HepG2 (cell line): Measurements from ENCODE around the gene ZNF670. TPM values are rescaled to one million over a fixed set of nuclear protein-coding genes. Genes with fewer than 3 reads are reported as not detected.

Experiments
- ATAC-seq: fragments of 200-7000 bp; cut with Tn5 transposase; 3 replicates; pipeline ENCODE4 v1.9.1; 2020; ENCODE audit warnings: mild to moderate bottlenecking, moderate library complexity
- BruUV-seq: library from RNA; stranded (reverse); fragments of 400-500 nt; replicated peaks from 2 replicates; lab custom pipeline; 2021; lab: Mats Ljungman, UMichigan
- CTCF ChIA-PET: fragments of 300-600 bp; formaldehyde crosslinking; extraction: SDS; loops from one replicate; lab custom pipeline; 2021; ENCODE audit warnings: low total read pairs, inconsistent platforms, low intra/inter-chr PET ratio; lab: Yijun Ruan, JAX
- POLR2A ChIA-PET: fragments of 350-600 bp; sonication (Branson Sonifier 250); formaldehyde crosslinking; loops from one replicate; lab custom pipeline; 2020; ENCODE audit warnings: antibody characterized with exemption, inconsistent platforms; lab: Yijun Ruan, JAX
- DNase-seq: peaks from one replicate; pipeline ENCODE4 v3.0.0-alpha.2; 2015; ENCODE audit warnings: low spot score
- FAIRE-seq: peaks from 3 replicates; lab custom pipeline; 2011; peaks lifted over from hg19 to GRCh38; lab: Jason Lieb, UNC
- H2AFZ ChIP-seq: one replicate; pipeline ENCODE4 v1.6.1; 2011; ENCODE audit warnings: low read length, inconsistent platforms
- H3K27ac ChIP-seq: fragments of 300-600 bp; 3 replicates; pipeline ENCODE4 v1.8.0; 2011; ENCODE audit warnings: mixed run types, mild to moderate bottlenecking, mixed read lengths, low read length, inconsistent platforms; ENCODE audit not compliant: insufficient read depth; ENCODE audit errors: extremely low read length
- H3K27me3 ChIP-seq, 2 experiments: fragments of 200-600 bp in 1 of 2; 2 replicates in 1 of 2; 3 replicates in 1 of 2; pipeline versions ENCODE4 v1.6.0 to v1.8.0; 2011; ENCODE audit warnings: low read length in 2 of 2, mild to moderate bottlenecking in 2 of 2, moderate library complexity in 2 of 2, inconsistent platforms in 1 of 2; ENCODE audit not compliant: insufficient read depth in 2 of 2, control insufficient read depth in 1 of 2
- H3K36me3 ChIP-seq, 2 experiments: fragments of 200-600 bp in 1 of 2; replicated peaks in 1 of 2; 2 replicates in 1 of 2; 3 replicates in 1 of 2; pipeline versions ENCODE4 v1.5.1 to v1.8.0; 2011; ENCODE audit warnings: low read length in 2 of 2, inconsistent platforms in 1 of 2; ENCODE audit not compliant: insufficient read depth in 2 of 2, control insufficient read depth in 1 of 2
- H3K4me1 ChIP-seq: 2 replicates; pipeline ENCODE4 v1.5.1; 2012; ENCODE audit warnings: low read length, inconsistent platforms; ENCODE audit not compliant: insufficient read depth
- H3K4me2 ChIP-seq: 2 replicates; pipeline ENCODE4 v1.6.0; 2011; ENCODE audit warnings: low read depth, low read length, inconsistent platforms
- H3K4me3 ChIP-seq, 3 experiments: fragments of 200-600 bp in 1 of 3; sonication (generic), shearing (Covaris generic) in 1 of 3; replicated peaks in 1 of 3; 2 replicates each; pipeline ENCODE4 v1.5.1; 2011 to 2016; ENCODE audit warnings: low read length in 3 of 3, inconsistent platforms in 2 of 3, low read depth in 2 of 3, mild to moderate bottlenecking in 2 of 3, control low read depth in 1 of 3, mixed read lengths in 1 of 3; ENCODE audit not compliant: insufficient read depth in 1 of 3
- H3K79me2 ChIP-seq: one replicate; pipeline ENCODE4 v1.6.1; 2011; ENCODE audit warnings: low read length, inconsistent platforms; ENCODE audit not compliant: insufficient read depth
- H3K9ac ChIP-seq: 2 replicates; pipeline ENCODE4 v1.6.0; 2011; ENCODE audit warnings: mild to moderate bottlenecking, low read depth, low read length, inconsistent platforms; ENCODE audit not compliant: insufficient read depth
- H3K9me3 ChIP-seq: 2 replicates; pipeline ENCODE4 v1.5.1; 2012; ENCODE audit warnings: mild to moderate bottlenecking, low read length
- H4K20me1 ChIP-seq: 2 replicates; pipeline ENCODE4 v1.6.0; 2011; ENCODE audit warnings: inconsistent platforms, mild to moderate bottlenecking, low read length, moderate library complexity; ENCODE audit not compliant: insufficient read depth
- BORCS8-MEF2B ChIP-seq: sonication (generic); formaldehyde crosslinking; IDR thresholded peaks from 2 replicates; pipeline ENCODE4 v1.8.0; 2022; ENCODE audit warnings: mild to moderate bottlenecking, missing genetic modification reagents
- CREM ChIP-seq, 2 experiments: sonication (generic) in 1 of 2; formaldehyde crosslinking in 1 of 2; IDR thresholded peaks; 2 replicates each; pipeline versions ENCODE4 v1.4.0 to v1.6.1; 2016 to 2020; ENCODE audit warnings: antibody characterized with exemption in 1 of 2, mild to moderate bottlenecking in 1 of 2, missing genetic modification reagents in 1 of 2
- FOXO4 ChIP-seq: sonication (generic); formaldehyde crosslinking; conservative IDR thresholded peaks from 2 replicates; pipeline ENCODE4 v1.8.1; 2023; ENCODE audit warnings: missing genetic modification reagents
- HNRNPK ChIP-seq: fragments of 200-400 bp; formaldehyde crosslinking; IDR thresholded peaks from 2 replicates; pipeline ENCODE4 v1.6.1; 2018; ENCODE audit warnings: low read length, low read depth, moderate library complexity, mild to moderate bottlenecking; ENCODE audit not compliant: poor library complexity, severe bottlenecking
- KLF12 ChIP-seq: sonication (generic); formaldehyde crosslinking; IDR thresholded peaks from 2 replicates; pipeline ENCODE4 v1.4.0; 2020; ENCODE audit warnings: missing genetic modification reagents, borderline replicate concordance
- MIXL1 ChIP-seq: IDR thresholded peaks from 2 replicates; pipeline ENCODE4 v1.6.1; 2016
- MXI1 ChIP-seq: IDR thresholded peaks from 3 replicates; pipeline ENCODE4 v1.6.1; 2012; ENCODE audit warnings: low read depth, low read length, inconsistent platforms, borderline replicate concordance
- NCOA1 ChIP-seq: sonication (generic); formaldehyde crosslinking; IDR thresholded peaks from 2 replicates; pipeline ENCODE4 v1.9.0; 2021; ENCODE audit warnings: missing genetic modification reagents
- POGK ChIP-seq: sonication (generic); formaldehyde crosslinking; conservative IDR thresholded peaks from 2 replicates; pipeline ENCODE4 v1.8.0; 2022; ENCODE audit warnings: mild to moderate bottlenecking, moderate library complexity, missing genetic modification reagents
- POLR2A ChIP-seq, 2 experiments: IDR thresholded peaks; 2 replicates each; pipeline ENCODE4 v1.6.1; 2011; ENCODE audit warnings: low read depth in 2 of 2, low read length in 2 of 2, mild to moderate bottlenecking in 1 of 2, moderate library complexity in 1 of 2; ENCODE audit not compliant: insufficient read depth in 1 of 2
- RARA ChIP-seq: IDR thresholded peaks from 2 replicates; pipeline ENCODE4 v1.6.1; 2016; ENCODE audit warnings: missing genetic modification reagents, missing compliant biosample characterization
- TRIM24 ChIP-seq: sonication (generic); formaldehyde crosslinking; IDR thresholded peaks from 2 replicates; pipeline ENCODE4 v1.8.0; 2022; ENCODE audit warnings: mild to moderate bottlenecking, missing genetic modification reagents
- ZBTB38 ChIP-seq: sonication (generic); formaldehyde crosslinking; IDR thresholded peaks from 2 replicates; pipeline ENCODE4 v1.5.1; 2020; ENCODE audit warnings: mild to moderate bottlenecking, missing genetic modification reagents
- ZKSCAN5 ChIP-seq: sonication (generic); formaldehyde crosslinking; IDR thresholded peaks from 2 replicates; pipeline ENCODE4 v1.5.1; 2020; ENCODE audit warnings: mild to moderate bottlenecking, missing genetic modification reagents
- ZNF256 ChIP-seq: sonication (generic); formaldehyde crosslinking; conservative IDR thresholded peaks from 2 replicates; pipeline ENCODE4 v1.4.0; 2020; ENCODE audit warnings: missing genetic modification reagents
- ZNF282 ChIP-seq: fragments of 450-650 bp; IDR thresholded peaks from 2 replicates; pipeline ENCODE4 v1.6.1; 2018; ENCODE audit not compliant: partially characterized antibody
- ZNF615 ChIP-seq: sonication (generic); formaldehyde crosslinking; IDR thresholded peaks from 2 replicates; pipeline ENCODE4 v1.5.0; 2020; ENCODE audit warnings: mild to moderate bottlenecking, missing genetic modification reagents, borderline replicate concordance
- ZNF619 ChIP-seq: sonication (generic); formaldehyde crosslinking; IDR thresholded peaks from 2 replicates; pipeline ENCODE4 v1.4.0; 2020; ENCODE audit warnings: mild to moderate bottlenecking, missing genetic modification reagents
- WGBS: methylation state at CpG from one replicate; pipeline ENCODE4 v1.1.6; 2017; ENCODE audit warnings: low lambda C conversion rate; 5-methylcytosine and 5-hydroxymethylcytosine counted together
- in situ Hi-C: cut with HindIII; loops from 2 replicates; pipeline ENCODE4 v1.10.0; 2017; ENCODE audit warnings: low pct_unique_long_range_greater_than_20kb; ENCODE audit not compliant: extremely low pct_ligation_motif_present
- intact Hi-C: fragments of 100-400 bp; cut with micrococcal nuclease; formaldehyde crosslinking; loops from one replicate; pipeline ENCODE4 v1.10.0; 2022; ENCODE audit not compliant: unreplicated experiment
- polyA plus RNA-seq, 8 experiments: library from polyadenylated mRNA; depleted of rRNA in 3 of 8; stranded (reverse) in 7 of 8; unstranded in 1 of 8; fragments of >200 nt; fragmentation: Illumina TruSeq in 4 of 8; extraction: Trizol in 4 of 8; gene quantifications; 2 replicates each; pipeline versions ENCODE4 v1.2.1 to v1.2.3, GENCODE V29; 2011 to 2016; ENCODE audit warnings: low read depth in 4 of 8, missing spikeins in 1 of 8, mixed read lengths in 1 of 8; ENCODE audit not compliant: insufficient read depth in 1 of 8
- total RNA-seq, 5 experiments: library from RNA; depleted of rRNA; stranded (reverse); fragments of >200 nt; fragmentation: Illumina TruSeq; extraction: Trizol; gene quantifications; 2 replicates each; pipeline ENCODE4 v1.2.3, GENCODE V29; 2016; ENCODE audit warnings: low read depth in 1 of 5

The ZNF670 gene
- total and polyA plus RNA-seq, 2 of the 13 experiments (the other 11 are each of a cell fraction or from before 2014, with no cell fraction given): 4.2 to 10.9 TPM

GRCh38 chr1:247077876-247078257, 744 bp downstream of the ZNF670 start:
- Histone ChIP-seq H3K9me3 (no peaks in the 10 kb centered on the region), H3K36me3 (no peaks in the 10 kb centered on the region), H3K4me1 (peaks cover 43% of the 10 kb centered on the region), H3K27ac (peak overlapping the region; percentile 90), H4K20me1 (peaks cover 10% of the 10 kb centered on the region), H3K4me3 (peak overlapping the region; percentile 78 to 86 (median 82)), H2AFZ (no peak overlapping the region), H3K79me2 (peaks cover 54% of the 10 kb centered on the region), H3K9ac (peak overlapping the region; percentile 87), H3K4me2 (peak overlapping the region; percentile 63), H3K27me3 (no peaks in the 10 kb centered on the region; a peak in 1 of 5 replicates)
- in situ Hi-C loops: no loop called here
- intact Hi-C loops: loop anchor here (1.0 to 2.0 kb wide), 3 partner anchors 26 to 147 kb away; partner anchors contain the start of genes AHCTF1, ZNF669 and ZNF695
- ATAC-seq (peak; percentile 13; the same call in 2 of the 3 replicates), DNase-seq (peak; percentile 20), FAIRE-seq (no peak)
- no TSS peak for BruUV-seq
- WGBS: 27% methylated on average over 8 of the region's 8 CpGs
- POLR2A ChIA-PET: interaction anchor here (1.8 kb wide), 1 partner anchor 23 kb away, joined by 6 read pairs; no protein-coding TSS in a partner anchor
- CTCF ChIA-PET: no interaction called here
- TF ChIP-seq KLF12 (CRISPR knock-in tag) (no peak), NCOA1 (CRISPR knock-in tag) (0 out of 2 replicates have a peak, but pooled peaks have one; percentile 12), BORCS8-MEF2B (CRISPR knock-in tag) (no peak), RARA (CRISPR knock-in tag) (peak; percentile 18; the same call in 1 of the 2 replicates), MXI1 (no peak), ZKSCAN5 (no peak), MIXL1 (peak; percentile 64), POGK (CRISPR knock-in tag) (no peak), ZNF282 (no peak), ZBTB38 (CRISPR knock-in tag) (no peak), ZNF619 (CRISPR knock-in tag) (no peak), TRIM24 (no peak), HNRNPK (no peak), ZNF256 (CRISPR knock-in tag) (no peak), ZNF615 (no peak), CREM (IDR thresholded peaks at IDR 0.05) (0 out of 2 replicates have a peak, but pooled peaks have one; percentile 11), CREM (CRISPR knock-in tag; IDR thresholded peaks at IDR 0.05) (no peak), FOXO4 (CRISPR knock-in tag) (no peak), POLR2A (IDR thresholded peaks at IDR 0.05; ENCODE audit: insufficient read depth in 1 of 2, low read depth in 2 of 2, low read length in 2 of 2) (peak in 1 of 2 experiments; percentile 17; a peak in 1 of 4 replicates)
